ENCODE results near the gene CTDSP2. TPM values are rescaled to one million over a fixed set of nuclear protein-coding genes. Genes with fewer than 3 reads are reported as not detected.

CTDSP2 gene
- total and polyA plus RNA-seq, 2 donors (not counting 3 experiments of a cell fraction or from before 2014, with no cell fraction given): 142 to 146 TPM

- FAIRE-seq: no peak
- Histone ChIP-seq H4K20me1 (replicated peaks; ENCODE audit: control insufficient read depth, extremely low read depth, insufficient read depth, low read length) (no peaks in the 10 kb centered on the region), H3K79me2 (ENCODE audit: control insufficient read depth, insufficient read depth, low read length) (no peaks in the 10 kb centered on the region), H3K9me3 (replicated peaks; ENCODE audit: control insufficient read depth, insufficient read depth, low read length) (no peaks in the 10 kb centered on the region), H3K27me3 (ENCODE audit: control insufficient read depth in 2 of 2, insufficient read depth in 2 of 2, low read length in 2 of 2) (no peaks in the 10 kb centered on the region), H3K4me3 (replicated peaks in 1 of 3; ENCODE audit: insufficient read depth in 1 of 3, low read depth in 1 of 3, low read length in 3 of 3) (no peak overlapping the region), H3K4me2 (ENCODE audit: insufficient read depth, low read length) (no peak overlapping the region), H3K36me3 (ENCODE audit: control insufficient read depth in 2 of 2, extremely low read depth in 1 of 2, insufficient read depth in 2 of 2, low read length in 2 of 2) (no peaks in the 10 kb centered on the region), H2AFZ (ENCODE audit: low read depth, low read length) (no peak overlapping the region), H3K9me1 (replicated peaks; ENCODE audit: control insufficient read depth, extremely low read depth, insufficient read depth, low read length) (no peaks in the 10 kb centered on the region), H3K4me1 (ENCODE audit: control insufficient read depth, extremely low read depth, insufficient read depth, low read length) (peaks cover 33% of the 10 kb centered on the region), H3K27ac (ENCODE audit: insufficient read depth, low read depth, low read length) (no peak overlapping the region), H3K9ac (replicated peaks; ENCODE audit: extremely low read depth, insufficient read depth, low read length) (no peak overlapping the region)
- dilution Hi-C loops (cut with MboI; ENCODE audit: extremely low pct_ligation_motif_present, low sequenced_read_pairs) (no loop called here), intact Hi-C loops (cut with micrococcal nuclease) (no loop called here)
- CTCF ChIA-PET: no interaction called here
- POLR2A ChIA-PET: no interaction called here
- DNase-seq (ENCODE audit: low read depth, low spot score): no peak
- TF ChIP-seq MYC (IDR thresholded peaks at IDR 0.05; ENCODE audit: low read depth, low read length): no peak
- TF ChIP-seq GATA2 (IDR thresholded peaks at IDR 0.05; ENCODE audit: insufficient read depth, insufficient read length, low read depth, low read length): no peak
- no TSS peak for BruUV-seq (replicated peaks)
Measured at GRCh38 chr12:57891542-57892228, 45.2 kb upstream of the CTDSP2 start.

GRCh38 chr12:57890191-57891115, 43.9 kb upstream of the CTDSP2 start:
- Histone ChIP-seq H3K27ac (ENCODE audit: insufficient read depth, low read depth, low read length) (no peak overlapping the region), H3K9ac (replicated peaks; ENCODE audit: extremely low read depth, insufficient read depth, low read length) (no peak overlapping the region), H3K79me2 (ENCODE audit: control insufficient read depth, insufficient read depth, low read length) (no peaks in the 10 kb centered on the region), H3K9me1 (replicated peaks; ENCODE audit: control insufficient read depth, extremely low read depth, insufficient read depth, low read length) (no peaks in the 10 kb centered on the region), H3K9me3 (replicated peaks; ENCODE audit: control insufficient read depth, insufficient read depth, low read length) (no peaks in the 10 kb centered on the region), H3K4me1 (ENCODE audit: control insufficient read depth, extremely low read depth, insufficient read depth, low read length) (peaks cover 24% of the 10 kb centered on the region), H3K4me2 (ENCODE audit: insufficient read depth, low read length) (no peak overlapping the region), H2AFZ (ENCODE audit: low read depth, low read length) (no peak overlapping the region), H3K36me3 (ENCODE audit: control insufficient read depth in 2 of 2, extremely low read depth in 1 of 2, insufficient read depth in 2 of 2, low read length in 2 of 2) (no peaks in the 10 kb centered on the region), H4K20me1 (replicated peaks; ENCODE audit: control insufficient read depth, extremely low read depth, insufficient read depth, low read length) (no peaks in the 10 kb centered on the region), H3K4me3 (replicated peaks in 1 of 3; ENCODE audit: insufficient read depth in 1 of 3, low read depth in 1 of 3, low read length in 3 of 3) (no peak overlapping the region), H3K27me3 (ENCODE audit: control insufficient read depth in 2 of 2, insufficient read depth in 2 of 2, low read length in 2 of 2) (no peaks in the 10 kb centered on the region)
- dilution Hi-C loops (cut with MboI; ENCODE audit: extremely low pct_ligation_motif_present, low sequenced_read_pairs): no loop called here
- CTCF ChIA-PET: interaction anchor here (3.7 kb wide), 1 partner anchor 26 kb away, joined by 18 read pairs; no protein-coding TSS in a partner anchor
- POLR2A ChIA-PET: no interaction called here
- FAIRE-seq (no peak), DNase-seq (ENCODE audit: low read depth, low spot score) (no peak)
- TF ChIP-seq JUN (IDR thresholded peaks at IDR 0.05; ENCODE audit: borderline replicate concordance, insufficient read depth, insufficient read length, low read depth) (no peak), GATA2 (IDR thresholded peaks at IDR 0.05; ENCODE audit: insufficient read depth, insufficient read length, low read depth, low read length) (no peak), FOS (IDR thresholded peaks at IDR 0.05; ENCODE audit: borderline replicate concordance, insufficient read depth, low read length) (no peak), CTCF (IDR thresholded peaks at IDR 0.05; ENCODE audit: extremely low read depth in 1 of 2, insufficient read depth in 1 of 2, low read depth in 1 of 2, low read length in 2 of 2) (no peak), POLR2A (IDR thresholded peaks at IDR 0.05; ENCODE audit: low read depth, low read length) (no peak), MAX (IDR thresholded peaks at IDR 0.05; ENCODE audit: insufficient read depth, insufficient read length) (no peak), EZH2 (IDR thresholded peaks at IDR 0.05; ENCODE audit: borderline replicate concordance, low read depth, low read length, severe bottlenecking) (no peak), MYC (IDR thresholded peaks at IDR 0.05; ENCODE audit: low read depth, low read length) (no peak), POLR2AphosphoS5 (IDR thresholded peaks at IDR 0.05; ENCODE audit: insufficient read depth, low read depth, low read length) (no peak)
- BruUV-seq (replicated peaks): no TSS peak
- intact Hi-C loops (cut with micrococcal nuclease): no loop called here
